K562 (cell line): ENCODE data around the gene NXF1. TPM values are rescaled to one million over a fixed set of nuclear protein-coding genes. Genes with fewer than 3 reads are reported as not detected.
A peak's percentile ranks its signal among the peaks of the same experiment; 100 is the strongest.

ENCODE experiments used
- ARNT ChIP-seq, 2 experiments: fragments of 450-650 bp; IDR thresholded peaks; 2 replicates each; pipeline ENCODE4 v1.6.1; 2016; ENCODE audit warnings: mild to moderate bottlenecking in 1 of 2
- BACH1 ChIP-seq: fragments of 200-800 bp; sonication (Bioruptor generic); IDR thresholded peaks from 2 replicates; pipeline ENCODE4 v1.6.1; 2016; ENCODE audit warnings: missing genetic modification characterization, missing compliant biosample characterization
- BRD4 ChIP-seq: fragments of 200-600 bp; sonication (generic); IDR thresholded peaks from 2 replicates; pipeline ENCODE4 v1.6.1; 2017; ENCODE audit warnings: inconsistent platforms
- E2F6 ChIP-seq, 2 experiments: IDR thresholded peaks; 2 replicates each; pipeline ENCODE4 v1.6.1; 2011; ENCODE audit warnings: borderline replicate concordance in 1 of 2, control low read depth in 1 of 2, low read depth in 1 of 2, low read length in 1 of 2, mild to moderate bottlenecking in 1 of 2, mixed read lengths in 1 of 2, moderate library complexity in 1 of 2; ENCODE audit not compliant: insufficient read depth in 1 of 2, insufficient read length in 1 of 2, poor library complexity in 1 of 2, severe bottlenecking in 1 of 2; ENCODE audit errors: extremely low read depth in 1 of 2
- ELF2 ChIP-seq: fragments of 250-450 bp; sonication (Bioruptor Pico); IDR thresholded peaks from 2 replicates; pipeline ENCODE4 v1.5.0; 2021; ENCODE audit warnings: mild to moderate bottlenecking
- FOXA3 ChIP-seq, 2 experiments: fragments of 450-650 bp in 1 of 2; sonication (generic) in 1 of 2; formaldehyde crosslinking; IDR thresholded peaks in 1 of 2; conservative IDR thresholded peaks in 1 of 2; 2 replicates each; pipeline versions ENCODE4 v1.4.0 to v1.8.0; 2020 to 2022; ENCODE audit warnings: mild to moderate bottlenecking in 2 of 2, missing genetic modification reagents in 1 of 2
- KAT2B ChIP-seq: IDR thresholded peaks from one replicate; pipeline ENCODE4 v1.6.1; 2012; ENCODE audit warnings: low read depth, mild to moderate bottlenecking, control low read depth, inconsistent platforms, low read length, moderate library complexity
- KDM5B ChIP-seq: fragments of 200-600 bp; sonication (generic); IDR thresholded peaks from 2 replicates; pipeline ENCODE4 v1.6.1; 2012; ENCODE audit warnings: low read depth, mild to moderate bottlenecking, moderate library complexity, low read length, control low read depth, inconsistent platforms; ENCODE audit not compliant: insufficient replicate concordance
- PYGO2 ChIP-seq: fragments of 450-650 bp; IDR thresholded peaks from 2 replicates; pipeline ENCODE4 v1.6.1; 2016; ENCODE audit warnings: mild to moderate bottlenecking, missing genetic modification characterization, moderate library complexity, missing compliant biosample characterization
- RAD21 ChIP-seq, 2 experiments: fragments of 250-450 bp in 1 of 2; fragments of 450-650 bp in 1 of 2; sonication (Bioruptor Pico) in 1 of 2; formaldehyde crosslinking in 1 of 2; IDR thresholded peaks in 1 of 2; conservative IDR thresholded peaks in 1 of 2; 2 replicates each; pipeline versions ENCODE4 v1.4.0 to v1.8.0; 2020 to 2022; ENCODE audit warnings: mild to moderate bottlenecking in 2 of 2, moderate library complexity in 1 of 2
- THRAP3 ChIP-seq: fragments of 450-650 bp; IDR thresholded peaks from 2 replicates; pipeline ENCODE4 v1.6.1; 2016; ENCODE audit warnings: mild to moderate bottlenecking, inconsistent platforms, borderline replicate concordance
- U2AF2 ChIP-seq: fragments of 200-400 bp; formaldehyde crosslinking; optimal IDR thresholded peaks from 2 replicates; pipeline ENCODE3; 2017; ENCODE audit warnings: low read depth, mild to moderate bottlenecking, low read length
- ZBTB8A ChIP-seq: fragments of 450-650 bp; IDR thresholded peaks from 2 replicates; pipeline ENCODE4 v1.6.1; 2018; ENCODE audit warnings: mild to moderate bottlenecking, moderate library complexity; ENCODE audit not compliant: partially characterized antibody
- ZNF124 ChIP-seq: sonication (generic); formaldehyde crosslinking; IDR thresholded peaks from 2 replicates; pipeline ENCODE4 v1.8.1; 2022; ENCODE audit warnings: missing genetic modification reagents
- polyA plus RNA-seq, 8 experiments: library from polyadenylated mRNA; depleted of rRNA in 4 of 8; stranded (reverse) in 5 of 8; unstranded in 3 of 8; fragments of >200 nt; fragmentation: Nextera tagmentation in 2 of 8; fragmentation: Illumina TruSeq in 1 of 8; extraction: Ambion mirVana in 2 of 8; extraction: Trizol in 1 of 8; gene quantifications; 2 replicates each; pipeline versions ENCODE4 v1.2.1 to v1.2.3, GENCODE V29; 2011 to 2014; ENCODE audit warnings: inconsistent platforms in 1 of 8, missing spikeins in 1 of 8
- total RNA-seq, 7 experiments: library from RNA; depleted of rRNA in 6 of 7; stranded (reverse); fragments of >200 nt in 6 of 7; fragmentation: Illumina TruSeq in 2 of 7; extraction: Trizol in 2 of 7; gene quantifications; 2 replicates each; pipeline versions ENCODE4 v1.2.1 to v1.2.3, GENCODE V29; 2011 to 2021; ENCODE audit warnings: low replicate concordance in 1 of 7
- TF ChIP-seq, protein P1 (sequence below): fragments of 250-450 bp; sonication (Bioruptor Pico); IDR thresholded peaks from 2 replicates; pipeline ENCODE4 v1.8.0; 2021; ENCODE audit warnings: mild to moderate bottlenecking, moderate library complexity
- TF ChIP-seq, protein P2 (sequence below): fragments of 450-650 bp; formaldehyde crosslinking; IDR thresholded peaks from 2 replicates; pipeline ENCODE4 v1.4.0; 2022; ENCODE audit warnings: mild to moderate bottlenecking, moderate library complexity

Gene NXF1
- total and polyA plus RNA-seq, 9 of the 15 experiments (the other 6 are each of a cell fraction or from before 2014, with no cell fraction given) = 18.1 to 98.3 (median 35.8) TPM

GRCh38 chr11:62792202-62792575, 13.1 kb downstream of the NXF1 start (continued):
- TF ChIP-seq KAT2B (no peak), ZBTB8A (no peak), PYGO2 (tag) (no peak), BRD4 (no peak), ARNT (IDR thresholded peaks at IDR 0.05) (peak in 1 of 2 experiments; percentile 38; a peak in 1 of 4 replicates), THRAP3 (no peak), ELF2 (CRISPR knock-in tag) (no peak), U2AF2 (no peak), FOXA3 (CRISPR knock-in tag; conservative IDR thresholded peaks at IDR 0.05 in 1 of 2, IDR thresholded peaks at IDR 0.05 in 1 of 2) (peak in 1 of 2 experiments; percentile 7; a peak in 1 of 4 replicates), RAD21 (CRISPR knock-in tag; conservative IDR thresholded peaks at IDR 0.05 in 1 of 2, IDR thresholded peaks at IDR 0.05 in 1 of 2) (0 out of 4 replicates have a peak, but pooled peaks of 1 of the 2 experiments have one; percentile 4), E2F6 (IDR thresholded peaks at IDR 0.05; ENCODE audit: borderline replicate concordance in 1 of 2, extremely low read depth in 1 of 2, insufficient read depth in 1 of 2, insufficient read length in 1 of 2, low read depth in 1 of 2, low read length in 1 of 2, poor library complexity in 1 of 2, severe bottlenecking in 1 of 2) (peak in 1 of 2 experiments; percentile 25), KDM5B (no peak), ZNF124 (CRISPR knock-in tag) (no peak), BACH1 (tag) (no peak)
- TF ChIP-seq, protein P1, sequence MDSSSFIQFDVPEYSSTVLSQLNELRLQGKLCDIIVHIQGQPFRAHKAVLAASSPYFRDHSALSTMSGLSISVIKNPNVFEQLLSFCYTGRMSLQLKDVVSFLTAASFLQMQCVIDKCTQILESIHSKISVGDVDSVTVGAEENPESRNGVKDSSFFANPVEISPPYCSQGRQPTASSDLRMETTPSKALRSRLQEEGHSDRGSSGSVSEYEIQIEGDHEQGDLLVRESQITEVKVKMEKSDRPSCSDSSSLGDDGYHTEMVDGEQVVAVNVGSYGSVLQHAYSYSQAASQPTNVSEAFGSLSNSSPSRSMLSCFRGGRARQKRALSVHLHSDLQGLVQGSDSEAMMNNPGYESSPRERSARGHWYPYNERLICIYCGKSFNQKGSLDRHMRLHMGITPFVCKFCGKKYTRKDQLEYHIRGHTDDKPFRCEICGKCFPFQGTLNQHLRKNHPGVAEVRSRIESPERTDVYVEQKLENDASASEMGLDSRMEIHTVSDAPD (CRISPR knock-in tag) = no peak
- TF ChIP-seq, protein P2, sequence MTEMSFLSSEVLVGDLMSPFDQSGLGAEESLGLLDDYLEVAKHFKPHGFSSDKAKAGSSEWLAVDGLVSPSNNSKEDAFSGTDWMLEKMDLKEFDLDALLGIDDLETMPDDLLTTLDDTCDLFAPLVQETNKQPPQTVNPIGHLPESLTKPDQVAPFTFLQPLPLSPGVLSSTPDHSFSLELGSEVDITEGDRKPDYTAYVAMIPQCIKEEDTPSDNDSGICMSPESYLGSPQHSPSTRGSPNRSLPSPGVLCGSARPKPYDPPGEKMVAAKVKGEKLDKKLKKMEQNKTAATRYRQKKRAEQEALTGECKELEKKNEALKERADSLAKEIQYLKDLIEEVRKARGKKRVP (CRISPR knock-in tag) = no peak
